Measurements from ENCODE around the gene KLF5.

- TF ChIP-seq CTCF (IDR thresholded peaks at IDR 0.05) (no peak), ETV6 (CRISPR knock-in tag; IDR thresholded peaks at IDR 0.05) (no peak), ZBTB21 (CRISPR knock-in tag; IDR thresholded peaks at IDR 0.05; ENCODE audit: borderline replicate concordance) (no peak), CBFB (CRISPR knock-in tag; IDR thresholded peaks at IDR 0.05; ENCODE audit: low read depth) (no peak), EMX1 (CRISPR knock-in tag; IDR thresholded peaks at IDR 0.05) (no peak), ERG (CRISPR knock-in tag; IDR thresholded peaks at IDR 0.05) (no peak)
These were observed 1.3 kb upstream of the KLF5 start for GRCh38 chr13:73057284-73058063.

All from WTC11 (cell line).